Amniotic stem cell (primary cell): ENCODE measurements around the gene GPC5.
"Not testable (repeated sequence)": the region's sequence is repeated elsewhere in the genome, so short reads cannot be mapped to it uniquely, and the experiment has no call there.

Experiments used
- DNase-seq: peaks from one replicate; lab custom pipeline; 2025; lab: John Stamatoyannopoulos, UW

GPC5 gene

GRCh38 chr13:92670096-92670495, 1271.7 kb downstream of the GPC5 start:
- no peak for DNase-seq

- no peak for DNase-seq
Measured at GRCh38 chr13:92671821-92672220, 1273.4 kb downstream of the GPC5 start.

GRCh38 chr13:92676246-92676645, 1277.8 kb downstream of the GPC5 start:
- no peak for DNase-seq

- no peak for DNase-seq
Measured at GRCh38 chr13:92677571-92677970, 1279.2 kb downstream of the GPC5 start.

GRCh38 chr13:92679602-92680001, 1281.2 kb downstream of the GPC5 start:
- DNase-seq: no peak

GRCh38 chr13:92681239-92681638, 1282.8 kb downstream of the GPC5 start:
- DNase-seq: no peak

- no peak for DNase-seq
Measured at GRCh38 chr13:92682832-92683517, 1284.6 kb downstream of the GPC5 start.

- DNase-seq: no peak
Measured at GRCh38 chr13:92694047-92694446, 1295.6 kb downstream of the GPC5 start.

GRCh38 chr13:92695827-92696226, 1297.4 kb downstream of the GPC5 start:
- not testable (repeated sequence) for DNase-seq

GRCh38 chr13:92716749-92717148, 1318.3 kb downstream of the GPC5 start:
- DNase-seq: no peak

- no peak for DNase-seq
Measured at GRCh38 chr13:92717857-92718256, 1319.4 kb downstream of the GPC5 start.

- no peak for DNase-seq
Measured at GRCh38 chr13:92719868-92720267, 1321.4 kb downstream of the GPC5 start.

GRCh38 chr13:92721620-92722019, 1323.2 kb downstream of the GPC5 start:
- DNase-seq: no peak

- DNase-seq: no peak
Measured at GRCh38 chr13:92727118-92727517, 1328.7 kb downstream of the GPC5 start.

GRCh38 chr13:92734068-92734467, 1335.6 kb downstream of the GPC5 start:
- DNase-seq: no peak

- DNase-seq: no peak
Measured at GRCh38 chr13:92734545-92734944, 1336.1 kb downstream of the GPC5 start.

GRCh38 chr13:92735909-92736308, 1337.5 kb downstream of the GPC5 start:
- DNase-seq: no peak

GRCh38 chr13:92739306-92739818, 1340.9 kb downstream of the GPC5 start:
- no peak for DNase-seq

GRCh38 chr13:92743992-92744391, 1345.6 kb downstream of the GPC5 start:
- DNase-seq: no peak

- DNase-seq: no peak
Measured at GRCh38 chr13:92745258-92745657, 1346.8 kb downstream of the GPC5 start.

- DNase-seq: not testable (repeated sequence)
Measured at GRCh38 chr13:92752705-92753104, 1354.3 kb downstream of the GPC5 start.

GRCh38 chr13:92761710-92762109, 1363.3 kb downstream of the GPC5 start:
- no peak for DNase-seq

GRCh38 chr13:92767468-92767867, 1369.0 kb downstream of the GPC5 start:
- DNase-seq: no peak

GRCh38 chr13:92768602-92769001, 1370.2 kb downstream of the GPC5 start:
- DNase-seq: no peak
